ENCODE results near the gene JUNB. TPM values are rescaled to one million over a fixed set of nuclear protein-coding genes. Genes with fewer than 3 reads are reported as not detected.
A peak's percentile ranks its signal among the peaks of the same experiment; 100 is the strongest.

The JUNB gene
- total RNA-seq, 1 donor from 2014 or later, result 20.6 TPM

GRCh38 chr19:12838182-12838885 is 47.0 kb downstream of the JUNB start, which contains the start of gene MAST1:
Gene MAST1, plus strand, starts transcription at chr19:12838515. Its CDS starts 58 bp downstream, at chr19:12838573.
- TF ChIP-seq, protein P1, sequence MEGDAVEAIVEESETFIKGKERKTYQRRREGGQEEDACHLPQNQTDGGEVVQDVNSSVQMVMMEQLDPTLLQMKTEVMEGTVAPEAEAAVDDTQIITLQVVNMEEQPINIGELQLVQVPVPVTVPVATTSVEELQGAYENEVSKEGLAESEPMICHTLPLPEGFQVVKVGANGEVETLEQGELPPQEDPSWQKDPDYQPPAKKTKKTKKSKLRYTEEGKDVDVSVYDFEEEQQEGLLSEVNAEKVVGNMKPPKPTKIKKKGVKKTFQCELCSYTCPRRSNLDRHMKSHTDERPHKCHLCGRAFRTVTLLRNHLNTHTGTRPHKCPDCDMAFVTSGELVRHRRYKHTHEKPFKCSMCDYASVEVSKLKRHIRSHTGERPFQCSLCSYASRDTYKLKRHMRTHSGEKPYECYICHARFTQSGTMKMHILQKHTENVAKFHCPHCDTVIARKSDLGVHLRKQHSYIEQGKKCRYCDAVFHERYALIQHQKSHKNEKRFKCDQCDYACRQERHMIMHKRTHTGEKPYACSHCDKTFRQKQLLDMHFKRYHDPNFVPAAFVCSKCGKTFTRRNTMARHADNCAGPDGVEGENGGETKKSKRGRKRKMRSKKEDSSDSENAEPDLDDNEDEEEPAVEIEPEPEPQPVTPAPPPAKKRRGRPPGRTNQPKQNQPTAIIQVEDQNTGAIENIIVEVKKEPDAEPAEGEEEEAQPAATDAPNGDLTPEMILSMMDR (IDR thresholded peaks at IDR 0.05; ENCODE audit: unreplicated experiment), result peak; percentile 65
- peak; percentile 68 for DNase-seq (ENCODE audit: low spot score)
- no peaks in the 10 kb centered on the region for H3K9me3 Mint-ChIP-seq (ENCODE audit: unreplicated experiment)
- peaks cover 16% of the 10 kb centered on the region for H3K4me1 Mint-ChIP-seq (ENCODE audit: unreplicated experiment)
- peak within 1 kb of the TSS; percentile 85 for H3K4me3 Mint-ChIP-seq (ENCODE audit: unreplicated experiment)
- H3K36me3 Mint-ChIP-seq (ENCODE audit: low read depth, unreplicated experiment), result peaks cover 7% of the 10 kb centered on the region
- H3K27ac Mint-ChIP-seq (ENCODE audit: unreplicated experiment), result no peak within 1 kb of the TSS
- H3K27me3 Mint-ChIP-seq (ENCODE audit: unreplicated experiment), result peaks cover 38% of the 10 kb centered on the region

- Mint-ChIP-seq H3K4me3 (ENCODE audit: unreplicated experiment) (peak overlapping the region; percentile 85), H3K9me3 (ENCODE audit: unreplicated experiment) (no peaks in the 10 kb centered on the region), H3K27me3 (ENCODE audit: unreplicated experiment) (peaks cover 38% of the 10 kb centered on the region), H3K27ac (ENCODE audit: unreplicated experiment) (no peak overlapping the region), H3K36me3 (ENCODE audit: low read depth, unreplicated experiment) (peaks cover 7% of the 10 kb centered on the region), H3K4me1 (ENCODE audit: unreplicated experiment) (peaks cover 16% of the 10 kb centered on the region)
- DNase-seq (ENCODE audit: low spot score), result no peak
- TF ChIP-seq, protein P1 (IDR thresholded peaks at IDR 0.05; ENCODE audit: unreplicated experiment), result no peak
These were observed 47.8 kb downstream of the JUNB start for GRCh38 chr19:12838886-12839756.

GRCh38 chr19:12840091-12841079 is 49.1 kb downstream of the JUNB start:
- peak overlapping the region; percentile 64 for H3K27ac Mint-ChIP-seq (ENCODE audit: unreplicated experiment)
- no peaks in the 10 kb centered on the region for H3K9me3 Mint-ChIP-seq (ENCODE audit: unreplicated experiment)
- TF ChIP-seq, protein P1 (IDR thresholded peaks at IDR 0.05; ENCODE audit: unreplicated experiment), result no peak
- H3K4me1 Mint-ChIP-seq (ENCODE audit: unreplicated experiment), result peaks cover 16% of the 10 kb centered on the region
- peak; percentile 83 for DNase-seq (ENCODE audit: low spot score)
- H3K27me3 Mint-ChIP-seq (ENCODE audit: unreplicated experiment), result peaks cover 34% of the 10 kb centered on the region
- H3K4me3 Mint-ChIP-seq (ENCODE audit: unreplicated experiment), result peak overlapping the region; percentile 75
- H3K36me3 Mint-ChIP-seq (ENCODE audit: low read depth, unreplicated experiment), result peaks cover 7% of the 10 kb centered on the region

DNA sequence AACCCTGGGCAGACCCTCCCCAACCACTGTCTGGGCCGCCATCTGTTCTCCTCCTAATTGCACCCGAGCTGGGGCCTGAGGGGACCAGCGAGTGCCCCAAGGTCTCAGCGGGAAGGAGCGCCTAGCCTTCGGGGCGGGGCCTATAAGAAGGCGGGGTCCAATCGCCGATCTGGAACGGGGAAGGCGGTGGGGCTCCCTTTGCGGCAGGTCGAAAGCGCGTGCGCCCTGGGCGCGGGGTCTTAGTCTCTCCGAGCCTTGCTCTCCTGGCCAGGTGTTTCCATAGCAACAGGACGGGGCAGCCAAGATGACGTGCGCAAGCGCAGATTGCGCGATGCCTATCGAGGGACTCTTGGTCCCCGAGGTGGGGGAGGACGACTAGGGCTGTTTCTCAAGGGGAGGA is 49.8 kb downstream of the JUNB start:
- H3K27me3 Mint-ChIP-seq (ENCODE audit: unreplicated experiment), result peaks cover 33% of the 10 kb centered on the region
- peaks cover 7% of the 10 kb centered on the region for H3K36me3 Mint-ChIP-seq (ENCODE audit: low read depth, unreplicated experiment)
- DNase-seq (ENCODE audit: low spot score), result peak; percentile 73
- H3K27ac Mint-ChIP-seq (ENCODE audit: unreplicated experiment), result peak overlapping the region; percentile 39
- H3K9me3 Mint-ChIP-seq (ENCODE audit: unreplicated experiment), result no peaks in the 10 kb centered on the region
- TF ChIP-seq, protein P1 (IDR thresholded peaks at IDR 0.05; ENCODE audit: unreplicated experiment), result no peak
- H3K4me1 Mint-ChIP-seq (ENCODE audit: unreplicated experiment), result peaks cover 16% of the 10 kb centered on the region
- peak overlapping the region; percentile 75 for H3K4me3 Mint-ChIP-seq (ENCODE audit: unreplicated experiment)
